AG09309 (cell line): ENCODE data around the gene C6orf47.

ENCODE experiments used
- DNase-seq: peaks from one replicate; pipeline ENCODE4 v3.0.0-alpha.2; 2010; ENCODE audit warnings: low read depth
- H3K4me3 ChIP-seq: 2 replicates; pipeline ENCODE4 v1.5.1; 2011; ENCODE audit warnings: mild to moderate bottlenecking, low read depth, low read length, moderate library complexity; ENCODE audit not compliant: control insufficient read depth
- TF ChIP-seq, protein P1 (sequence below): IDR thresholded peaks from 2 replicates; pipeline ENCODE4 v1.5.1; 2011; ENCODE audit warnings: mild to moderate bottlenecking, low read depth, low read length, inconsistent platforms; ENCODE audit not compliant: insufficient read depth, control insufficient read depth; ENCODE audit errors: missing control alignments

C6orf47 gene

DNA sequence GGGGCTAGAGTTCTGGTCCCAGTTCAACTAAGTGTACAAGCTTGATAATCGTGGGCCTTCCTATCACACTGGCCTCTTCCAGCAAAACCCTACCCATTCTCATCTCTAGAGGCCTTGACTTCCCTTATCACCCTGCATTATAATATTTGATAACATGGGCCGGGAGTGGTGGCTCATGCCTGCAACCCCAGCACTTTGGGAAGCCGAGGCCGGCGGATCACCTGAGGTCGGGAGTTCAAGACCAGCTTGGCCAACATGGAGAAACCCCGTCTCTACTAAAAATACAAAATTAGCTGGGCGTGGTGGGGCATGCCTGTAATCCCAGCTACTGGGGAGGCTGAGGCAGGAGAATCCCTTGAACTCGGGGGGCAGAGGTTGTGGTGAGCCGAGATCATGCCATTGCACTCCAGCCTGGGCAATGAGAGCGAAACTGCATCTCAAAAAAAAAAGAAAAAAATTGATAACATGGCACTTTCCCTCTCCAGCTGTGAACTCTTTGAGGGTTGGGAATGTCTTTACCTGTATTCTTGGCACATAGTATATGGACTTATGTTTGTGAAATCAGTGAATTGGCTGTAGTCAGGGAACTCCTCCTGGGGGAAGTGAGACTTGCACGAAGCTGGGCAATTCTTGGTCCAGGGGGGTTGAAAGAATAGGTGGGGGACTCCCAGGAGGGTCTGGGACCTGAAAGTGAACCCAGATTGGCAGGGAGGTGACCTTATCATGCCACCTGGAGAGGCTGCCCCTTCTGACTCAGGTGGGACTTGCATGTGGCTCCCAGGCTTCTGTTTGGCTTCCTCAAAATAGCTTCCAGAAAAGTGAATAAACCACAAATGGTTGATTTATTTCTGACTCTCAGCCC, 915 bp upstream of the C6orf47 start:
- TF ChIP-seq, protein P1, sequence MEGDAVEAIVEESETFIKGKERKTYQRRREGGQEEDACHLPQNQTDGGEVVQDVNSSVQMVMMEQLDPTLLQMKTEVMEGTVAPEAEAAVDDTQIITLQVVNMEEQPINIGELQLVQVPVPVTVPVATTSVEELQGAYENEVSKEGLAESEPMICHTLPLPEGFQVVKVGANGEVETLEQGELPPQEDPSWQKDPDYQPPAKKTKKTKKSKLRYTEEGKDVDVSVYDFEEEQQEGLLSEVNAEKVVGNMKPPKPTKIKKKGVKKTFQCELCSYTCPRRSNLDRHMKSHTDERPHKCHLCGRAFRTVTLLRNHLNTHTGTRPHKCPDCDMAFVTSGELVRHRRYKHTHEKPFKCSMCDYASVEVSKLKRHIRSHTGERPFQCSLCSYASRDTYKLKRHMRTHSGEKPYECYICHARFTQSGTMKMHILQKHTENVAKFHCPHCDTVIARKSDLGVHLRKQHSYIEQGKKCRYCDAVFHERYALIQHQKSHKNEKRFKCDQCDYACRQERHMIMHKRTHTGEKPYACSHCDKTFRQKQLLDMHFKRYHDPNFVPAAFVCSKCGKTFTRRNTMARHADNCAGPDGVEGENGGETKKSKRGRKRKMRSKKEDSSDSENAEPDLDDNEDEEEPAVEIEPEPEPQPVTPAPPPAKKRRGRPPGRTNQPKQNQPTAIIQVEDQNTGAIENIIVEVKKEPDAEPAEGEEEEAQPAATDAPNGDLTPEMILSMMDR, result no peak
- DNase-seq, result no peak
- peak overlapping the region; percentile 76; the same call in 1 of the 2 replicates for H3K4me3 ChIP-seq

DNA sequence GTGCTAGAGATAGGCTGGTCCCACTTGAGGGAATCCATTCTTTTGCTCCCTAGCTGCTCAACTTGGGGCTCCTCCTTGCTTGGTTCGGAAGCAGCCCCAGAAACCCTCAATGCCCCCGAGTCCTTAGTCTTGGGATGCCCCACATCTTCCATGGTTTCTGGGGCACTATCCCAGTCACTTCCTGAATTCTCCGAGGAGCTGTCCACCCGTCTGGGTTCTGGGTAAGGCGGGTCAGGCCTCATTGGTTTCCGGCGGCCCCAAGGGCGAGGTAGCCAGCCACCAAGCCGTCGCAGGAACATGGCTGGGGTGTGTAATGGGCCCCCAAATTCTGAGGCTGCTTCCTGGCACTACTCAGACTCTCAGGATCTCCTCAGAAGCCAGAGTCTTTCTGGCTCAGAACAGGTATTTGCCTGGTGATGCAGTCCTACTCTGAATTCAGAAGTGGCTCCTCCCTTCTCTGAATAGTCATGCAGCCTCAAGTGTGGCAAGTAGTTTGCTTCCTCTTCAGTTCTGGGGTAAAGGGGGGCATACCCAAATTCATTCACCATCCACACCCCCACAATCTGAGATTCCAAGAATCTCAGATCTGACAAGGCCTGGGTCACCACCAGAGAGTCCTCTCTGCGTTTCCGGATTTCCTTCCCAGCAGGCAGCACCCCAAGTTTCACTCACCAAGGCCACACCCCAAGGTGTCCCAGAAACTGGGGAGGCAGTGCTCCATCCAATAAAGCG, 763 bp downstream of the C6orf47 start:
- no peak for DNase-seq
- peak overlapping the region; percentile 76 for H3K4me3 ChIP-seq
- TF ChIP-seq, protein P1, result no peak

DNA sequence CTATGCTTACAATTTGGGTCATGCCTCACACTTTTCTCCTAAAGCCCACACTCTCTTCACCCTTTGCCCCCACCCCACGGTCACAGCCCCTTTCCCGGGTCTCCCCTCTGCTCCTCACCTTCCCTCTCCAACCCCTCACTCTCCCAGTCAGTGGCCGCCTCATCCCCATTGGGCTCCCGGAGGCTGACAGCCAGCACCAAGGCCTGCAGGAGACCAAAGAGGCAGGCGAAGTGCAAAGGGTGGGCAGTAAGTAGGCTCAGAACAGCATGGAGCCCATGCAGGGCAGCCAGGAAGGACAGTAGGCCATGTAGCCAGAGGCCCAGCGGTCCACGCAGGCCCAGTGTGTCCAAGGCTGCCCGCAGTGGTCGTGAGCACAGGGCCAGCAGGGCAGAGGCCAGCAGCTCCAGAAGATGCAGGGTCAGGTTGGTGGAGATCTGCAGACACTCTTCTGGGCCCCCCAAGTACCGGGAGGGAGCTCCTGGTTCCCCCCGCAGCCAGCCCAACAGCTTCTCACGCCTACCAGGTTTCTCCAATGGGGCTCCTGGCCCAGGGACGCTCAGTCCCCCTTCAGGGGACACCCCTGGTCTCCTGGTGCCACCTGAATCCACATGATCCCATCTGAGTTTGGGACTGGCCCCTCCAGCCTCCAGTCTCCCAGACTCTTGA, 1.5 kb downstream of the C6orf47 start:
- peak overlapping the region; percentile 76 for H3K4me3 ChIP-seq
- no peak for DNase-seq
- TF ChIP-seq, protein P1, result no peak

DNA sequence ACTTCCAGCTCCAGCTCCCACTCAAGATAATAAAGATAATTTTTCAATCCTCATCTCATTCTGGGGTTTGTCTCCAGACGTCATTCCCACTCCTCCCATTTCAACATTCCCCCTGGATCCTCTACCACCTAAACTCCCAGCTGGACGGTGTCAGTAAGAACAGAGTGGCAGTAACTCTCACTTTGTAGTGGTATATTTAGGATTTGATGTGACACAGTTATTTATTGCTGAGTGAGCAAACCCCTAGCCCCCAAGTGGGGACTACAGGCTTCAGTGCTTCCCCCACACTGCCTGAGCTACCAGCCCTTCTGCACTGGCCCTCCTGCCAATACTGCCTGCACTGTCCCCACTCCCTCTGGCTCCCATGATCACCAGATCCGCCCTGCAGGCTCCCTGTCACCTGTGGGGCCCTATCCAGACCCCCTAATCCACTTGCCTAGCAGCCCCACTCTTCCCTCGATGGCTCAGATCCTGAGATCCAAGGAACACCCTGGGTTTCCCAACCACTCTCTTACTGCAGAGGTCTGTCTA, 2.4 kb downstream of the C6orf47 start:
- TF ChIP-seq, protein P1, result no peak
- H3K4me3 ChIP-seq, result no peak overlapping the region

DNA sequence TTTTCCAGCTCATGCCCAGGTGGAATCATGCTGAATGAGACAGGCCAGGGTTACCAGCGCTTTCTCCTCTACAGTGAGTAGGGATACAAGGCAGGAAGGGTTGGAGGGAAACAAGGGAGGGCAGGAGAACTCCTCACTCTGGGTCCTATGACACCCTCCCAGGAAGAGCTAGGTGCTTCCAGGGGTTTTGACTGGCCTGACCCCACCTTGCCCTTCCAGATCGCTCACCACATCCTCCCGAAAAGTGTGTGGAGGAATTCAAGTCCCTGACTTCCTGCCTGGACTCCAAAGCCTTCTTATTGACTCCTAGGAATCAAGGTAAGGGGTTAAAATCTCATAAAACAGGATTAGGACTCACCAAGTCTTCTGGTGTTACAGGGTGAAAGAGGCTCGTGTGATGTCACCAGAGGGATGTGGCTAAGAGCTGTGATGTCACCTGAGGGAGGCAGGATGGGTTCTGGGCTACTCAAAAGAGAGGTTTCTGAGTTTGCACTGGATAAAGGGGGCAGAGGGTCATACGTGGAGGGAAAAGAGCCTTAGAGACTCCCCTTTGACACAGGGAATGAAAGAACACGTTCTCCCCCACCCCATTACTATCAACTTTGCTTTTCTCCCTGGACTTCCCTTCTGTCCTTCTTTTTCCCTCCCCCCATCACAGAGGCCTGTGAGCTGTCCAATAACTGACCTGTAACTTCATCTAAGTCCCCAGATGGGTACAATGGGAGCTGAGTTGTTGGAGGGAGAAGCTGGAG, 3.0 kb downstream of the C6orf47 start:
- no peak for DNase-seq
- TF ChIP-seq, protein P1, result no peak
- H3K4me3 ChIP-seq, result no peak overlapping the region

More for the DNA sequence above, 2.4 kb downstream of the C6orf47 start:
- no peak for DNase-seq
